ENCODE results near the gene IL2RG.
A peak's percentile ranks its signal among the peaks of the same experiment; 100 is the strongest.

Gene IL2RG

GRCh38 chrX:71095555-71095980 lies 15.8 kb downstream of the IL2RG start, which contains the start of gene FOXO4:
TSS of gene FOXO4 (plus strand) at chrX:71095851. CDS start at chrX:71096529, 678 bp downstream.
- ATAC-seq (ENCODE audit: low read depth) (peak; percentile 95), DNase-seq (ENCODE audit: low spot score) (peak; percentile 82)
- Histone ChIP-seq H3K27ac (ENCODE audit: poor library complexity, severe bottlenecking) (no peak within 1 kb of the TSS), H3K36me3 (ENCODE audit: low read depth) (no peaks in the 10 kb centered on the region), H3K9me3 (ENCODE audit: severe bottlenecking) (no peaks in the 10 kb centered on the region), H3K4me1 (ENCODE audit: insufficient read depth, poor library complexity, severe bottlenecking) (no peaks in the 10 kb centered on the region), H3K27me3 (ENCODE audit: insufficient read depth, poor library complexity, severe bottlenecking) (no peaks in the 10 kb centered on the region), H3K4me3 (ENCODE audit: severe bottlenecking) (peak within 1 kb of the TSS; percentile 45)
- no peak for TF ChIP-seq CTCF (IDR thresholded peaks at IDR 0.05; ENCODE audit: poor library complexity, severe bottlenecking)

- Histone ChIP-seq H3K4me1 (ENCODE audit: insufficient read depth, poor library complexity, severe bottlenecking) (no peaks in the 10 kb centered on the region), H3K36me3 (ENCODE audit: low read depth) (no peaks in the 10 kb centered on the region), H3K4me3 (ENCODE audit: severe bottlenecking) (peak overlapping the region; percentile 45), H3K27me3 (ENCODE audit: insufficient read depth, poor library complexity, severe bottlenecking) (no peaks in the 10 kb centered on the region), H3K9me3 (ENCODE audit: severe bottlenecking) (no peaks in the 10 kb centered on the region), H3K27ac (ENCODE audit: poor library complexity, severe bottlenecking) (no peak overlapping the region)
- ATAC-seq (ENCODE audit: low read depth) = no peak
- TF ChIP-seq CTCF (IDR thresholded peaks at IDR 0.05; ENCODE audit: poor library complexity, severe bottlenecking) = no peak
- no peak for DNase-seq (ENCODE audit: low spot score)
These were observed 16.3 kb downstream of the IL2RG start for GRCh38 chrX:71095033-71095432.

- H3K9me3 ChIP-seq (ENCODE audit: severe bottlenecking) = no peaks in the 10 kb centered on the region
- no peak overlapping the region for H3K4me3 ChIP-seq (ENCODE audit: severe bottlenecking)
- TF ChIP-seq CTCF (IDR thresholded peaks at IDR 0.05; ENCODE audit: poor library complexity, severe bottlenecking) = no peak
- no peaks in the 10 kb centered on the region for H3K4me1 ChIP-seq (ENCODE audit: insufficient read depth, poor library complexity, severe bottlenecking)
- no peak overlapping the region for H3K27ac ChIP-seq (ENCODE audit: poor library complexity, severe bottlenecking)
- no peak for ATAC-seq (ENCODE audit: low read depth)
- no peaks in the 10 kb centered on the region for H3K27me3 ChIP-seq (ENCODE audit: insufficient read depth, poor library complexity, severe bottlenecking)
- H3K36me3 ChIP-seq (ENCODE audit: low read depth) = no peaks in the 10 kb centered on the region
- DNase-seq (ENCODE audit: low spot score) = no peak
These were observed 20.1 kb downstream of the IL2RG start for GRCh38 chrX:71091263-71091662.

- no peaks in the 10 kb centered on the region for H3K36me3 ChIP-seq (ENCODE audit: low read depth)
- DNase-seq (ENCODE audit: low spot score) (no peak), ATAC-seq (ENCODE audit: low read depth) (no peak)
- no peaks in the 10 kb centered on the region for H3K27me3 ChIP-seq (ENCODE audit: insufficient read depth, poor library complexity, severe bottlenecking)
- no peak for TF ChIP-seq CTCF (IDR thresholded peaks at IDR 0.05; ENCODE audit: poor library complexity, severe bottlenecking)
- no peak overlapping the region for H3K4me3 ChIP-seq (ENCODE audit: severe bottlenecking)
- no peak overlapping the region for H3K27ac ChIP-seq (ENCODE audit: poor library complexity, severe bottlenecking)
- H3K9me3 ChIP-seq (ENCODE audit: severe bottlenecking) = no peaks in the 10 kb centered on the region
- peaks cover 7% of the 10 kb centered on the region for H3K4me1 ChIP-seq (ENCODE audit: insufficient read depth, poor library complexity, severe bottlenecking)
These were observed 25.5 kb downstream of the IL2RG start for GRCh38 chrX:71085900-71086299.

GRCh38 chrX:71082822-71083221 lies 28.6 kb downstream of the IL2RG start:
- TF ChIP-seq CTCF (IDR thresholded peaks at IDR 0.05; ENCODE audit: poor library complexity, severe bottlenecking) = no peak
- Histone ChIP-seq H3K36me3 (ENCODE audit: low read depth) (no peaks in the 10 kb centered on the region), H3K27me3 (ENCODE audit: insufficient read depth, poor library complexity, severe bottlenecking) (no peaks in the 10 kb centered on the region), H3K27ac (ENCODE audit: poor library complexity, severe bottlenecking) (no peak overlapping the region), H3K9me3 (ENCODE audit: severe bottlenecking) (no peaks in the 10 kb centered on the region), H3K4me3 (ENCODE audit: severe bottlenecking) (no peak overlapping the region), H3K4me1 (ENCODE audit: insufficient read depth, poor library complexity, severe bottlenecking) (peaks cover 7% of the 10 kb centered on the region)
- DNase-seq (ENCODE audit: low spot score) (no peak), ATAC-seq (ENCODE audit: low read depth) (no peak)
